ENCODE measurements around the gene WDR91.
A peak's percentile ranks its signal among the peaks of the same experiment; 100 is the strongest.
"Not testable (repeated sequence)": the region's sequence is repeated elsewhere in the genome, so short reads cannot be mapped to it uniquely, and the experiment has no call there.

WDR91 gene

DNA sequence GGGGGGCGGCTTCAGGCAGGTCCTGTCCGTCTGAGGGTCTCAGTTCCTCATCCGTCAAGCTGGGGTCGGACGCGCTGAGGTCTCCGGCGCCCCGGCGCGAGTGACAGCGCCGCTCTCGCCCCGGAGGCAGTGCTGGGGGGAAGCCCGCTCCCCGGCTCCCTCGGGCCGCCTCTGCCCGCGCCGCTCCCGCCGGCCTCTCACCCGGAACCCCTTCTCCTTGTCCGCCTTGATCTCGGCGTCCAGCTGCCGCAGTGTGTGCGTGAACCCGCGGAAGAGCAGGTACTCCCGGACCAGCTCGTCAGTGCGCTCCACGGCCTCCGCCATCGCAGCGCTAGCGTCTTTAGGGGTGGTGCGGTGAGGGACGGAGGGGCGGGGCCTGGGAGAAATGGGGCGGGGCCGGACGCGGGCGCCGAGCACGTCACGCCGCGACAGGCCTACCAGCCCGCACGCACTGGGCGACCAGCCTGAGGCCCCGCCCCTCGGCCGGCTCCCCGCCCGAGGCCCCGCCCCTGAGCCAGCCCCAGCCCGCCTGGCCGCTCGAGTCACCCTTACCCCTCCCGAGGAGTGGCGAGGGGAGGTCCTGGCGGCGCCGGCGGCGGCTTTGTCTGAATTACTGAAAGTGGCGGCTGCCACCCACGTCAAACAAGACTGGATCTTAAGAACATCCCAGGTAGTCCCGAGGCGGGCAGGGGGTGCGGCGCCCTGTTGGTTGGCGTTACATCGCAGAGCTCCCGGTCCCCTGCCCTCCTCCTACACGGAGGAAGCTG, at the start of gene WDR91:
Gene WDR91, minus strand, starts transcription at position 348 of the 767 bp plus-strand sequence. Its CDS starts 24 bp downstream, at position 324.
- DNase-seq: peak; percentile 97 to 98

DNA sequence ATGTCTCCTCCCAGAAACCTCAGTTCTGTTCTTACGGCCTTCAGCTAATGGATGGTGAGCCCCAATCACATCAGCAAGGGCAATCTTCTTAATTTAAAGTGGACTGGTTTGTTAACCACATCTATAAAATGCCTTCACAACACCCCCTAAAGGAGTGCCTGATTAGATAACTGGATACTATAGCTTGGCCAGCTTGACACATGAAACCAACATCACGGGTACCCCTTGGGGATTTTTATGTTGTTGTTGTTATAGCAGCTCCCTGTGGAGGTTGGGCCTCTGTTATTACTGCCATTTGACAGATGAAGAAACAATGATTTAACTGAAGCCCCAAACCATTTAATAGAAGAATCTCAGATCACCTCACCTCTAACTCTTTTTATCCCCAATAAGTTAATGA, 49.1 kb upstream of the WDR91 start:
- DNase-seq: no peak

DNA sequence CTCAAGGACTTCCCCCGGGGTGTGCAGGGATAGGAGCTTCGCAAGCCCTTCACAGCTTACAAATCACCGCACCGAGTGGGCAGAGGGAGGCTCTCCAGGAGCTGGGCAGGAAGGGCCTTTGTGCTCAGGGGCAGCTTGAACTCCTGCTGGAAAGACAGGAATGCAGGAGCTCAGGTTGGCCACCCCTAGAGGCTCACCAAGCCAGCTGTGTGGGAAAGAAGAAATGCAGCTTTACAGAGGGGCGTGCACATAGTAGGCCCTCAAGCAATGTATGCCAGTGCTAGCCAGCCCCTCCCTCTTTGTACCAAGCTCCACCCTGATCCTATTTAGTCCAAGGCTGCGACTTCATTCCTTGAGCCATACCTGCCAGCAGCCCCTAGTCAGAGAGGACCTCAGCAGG, 48.4 kb upstream of the WDR91 start:
- DNase-seq: no peak

GRCh38 chr7:135258585-135258984, 47.3 kb upstream of the WDR91 start:
- no peak for DNase-seq

- DNase-seq: no peak
These were observed 46.5 kb upstream of the WDR91 start for GRCh38 chr7:135257790-135258189.

DNA sequence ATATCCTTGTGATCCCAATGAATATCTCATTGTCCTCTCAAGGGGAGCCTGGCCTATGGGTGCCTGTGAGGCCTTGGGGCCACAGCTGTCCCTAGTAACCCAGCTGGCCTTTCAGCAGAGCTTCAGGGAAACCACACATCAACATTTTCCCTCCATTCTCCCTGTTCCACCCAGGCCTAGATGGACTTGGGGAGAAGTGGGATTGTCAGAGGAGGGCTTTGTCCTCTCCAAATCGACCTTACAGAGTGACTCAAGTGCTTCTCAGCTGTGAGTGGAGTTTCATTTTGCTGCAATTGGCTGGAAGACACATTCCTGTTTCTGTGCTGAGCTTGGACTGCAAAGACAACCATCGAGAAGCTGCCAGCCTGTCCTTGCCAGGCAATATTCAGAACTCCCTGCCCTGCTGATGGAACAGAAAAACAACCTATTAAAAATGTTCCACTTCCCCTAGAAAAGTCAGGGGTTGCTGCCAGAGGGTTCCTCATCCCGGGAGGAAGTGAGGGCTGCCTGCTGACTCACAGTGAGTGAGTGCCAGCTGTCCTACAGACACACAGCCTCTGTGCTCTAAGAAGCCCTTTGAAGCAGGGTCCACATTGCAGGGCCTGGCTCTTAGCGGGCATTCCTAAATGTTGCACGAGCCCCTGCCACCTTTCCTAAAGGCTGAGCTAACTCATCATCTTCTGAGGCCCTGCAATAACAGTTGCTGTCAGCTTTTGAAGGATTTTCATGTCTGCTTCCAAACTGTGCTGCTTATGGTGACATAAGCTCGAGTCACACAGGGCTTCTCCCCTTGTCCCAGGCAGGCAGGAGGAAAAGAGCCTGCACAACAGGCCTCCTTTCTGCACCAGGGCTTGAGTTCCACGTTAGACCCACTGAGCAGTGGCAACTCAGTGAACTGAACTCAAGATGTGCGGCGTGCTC, 42.8 kb upstream of the WDR91 start:
- no peak for DNase-seq

GRCh38 chr7:135251496-135252391, 40.4 kb upstream of the WDR91 start:
- peak in 1 of 2 experiments; percentile 23 for DNase-seq

DNA sequence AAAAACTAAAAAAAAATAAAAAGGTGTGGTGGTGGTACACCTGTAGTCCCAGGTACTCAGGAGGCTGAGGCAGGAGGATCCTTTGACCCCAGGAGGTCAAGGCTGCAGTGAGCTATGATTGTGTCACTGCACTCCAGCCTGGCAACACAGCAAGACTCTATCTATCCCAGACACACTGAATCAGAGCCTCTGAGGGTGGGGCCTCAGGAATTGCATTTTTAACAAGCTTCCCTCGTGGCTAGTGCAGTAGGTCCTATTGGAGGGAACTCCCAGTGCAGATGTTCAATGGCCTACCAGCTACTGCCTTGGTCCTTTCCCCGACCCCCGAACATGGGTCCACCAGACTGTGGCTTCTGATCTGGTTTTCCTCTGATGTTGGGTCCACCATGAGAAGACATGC, 37.2 kb upstream of the WDR91 start:
- no peak for DNase-seq

DNA sequence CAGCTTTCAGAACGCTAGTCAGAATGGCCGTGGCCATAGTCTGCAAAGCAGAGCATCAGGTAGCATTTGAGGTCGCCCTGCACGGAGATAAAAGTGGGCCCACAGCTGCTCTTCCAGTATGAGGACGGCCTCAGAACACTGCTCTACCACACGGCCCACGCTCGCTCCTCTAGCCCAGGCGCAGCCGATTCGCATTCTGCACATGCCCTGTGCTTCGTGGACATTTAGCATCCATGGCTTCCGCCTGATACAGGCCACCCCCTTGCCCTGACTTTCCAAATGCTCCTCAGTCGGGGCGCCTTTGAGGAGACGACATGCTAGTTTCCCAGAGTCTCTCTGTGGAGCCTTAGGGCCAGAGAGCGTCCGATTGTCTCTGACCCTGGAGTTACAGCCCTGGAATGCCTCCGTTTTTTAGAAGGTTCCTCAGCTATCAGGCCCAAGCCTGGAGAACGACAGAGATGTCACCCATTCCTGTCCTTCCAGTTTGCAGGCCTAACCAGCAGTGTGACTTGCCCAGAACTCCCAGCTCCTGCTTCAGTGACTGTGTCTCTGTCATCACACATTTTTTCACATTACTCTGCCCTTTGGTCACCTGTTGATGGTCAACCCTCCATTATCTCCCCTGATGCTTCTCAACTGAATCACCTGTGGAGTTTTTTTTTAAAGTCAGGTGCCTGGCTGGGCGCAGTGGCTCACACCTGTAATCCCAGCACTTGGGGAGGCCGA, 36.6 kb upstream of the WDR91 start:
- DNase-seq: no peak

DNA sequence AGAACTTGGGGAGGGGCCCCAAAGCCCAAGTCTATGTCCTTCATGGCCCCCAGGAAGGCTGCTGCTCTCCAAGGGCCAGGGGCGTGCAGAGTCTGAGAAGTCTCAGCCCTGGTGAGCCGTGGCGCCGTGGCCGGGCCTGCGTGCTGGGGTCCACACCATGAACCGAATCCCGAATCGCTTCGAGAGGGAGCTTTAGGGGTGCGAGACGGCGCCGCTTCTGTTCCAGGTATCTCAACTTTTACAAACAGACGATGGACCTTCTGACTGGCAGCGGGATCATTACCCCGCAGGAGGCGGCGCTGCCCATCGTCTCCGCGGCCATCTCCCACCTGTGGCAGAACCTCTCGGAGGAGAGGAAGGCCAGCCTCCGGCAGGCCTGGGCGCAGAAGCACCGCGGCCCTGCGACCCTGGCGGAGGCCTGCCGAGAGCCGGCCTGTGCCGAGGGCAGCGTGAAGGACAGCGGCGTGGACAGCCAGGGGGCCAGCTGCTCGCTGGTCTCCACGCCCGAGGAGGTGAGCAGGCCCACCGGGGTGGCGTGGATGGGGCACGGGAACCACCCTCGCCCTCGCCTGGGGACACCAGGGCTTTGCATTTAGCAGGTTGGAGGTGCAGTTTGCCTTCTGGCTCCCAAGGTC, 35.0 kb upstream of the WDR91 start:
- no peak for DNase-seq

DNA sequence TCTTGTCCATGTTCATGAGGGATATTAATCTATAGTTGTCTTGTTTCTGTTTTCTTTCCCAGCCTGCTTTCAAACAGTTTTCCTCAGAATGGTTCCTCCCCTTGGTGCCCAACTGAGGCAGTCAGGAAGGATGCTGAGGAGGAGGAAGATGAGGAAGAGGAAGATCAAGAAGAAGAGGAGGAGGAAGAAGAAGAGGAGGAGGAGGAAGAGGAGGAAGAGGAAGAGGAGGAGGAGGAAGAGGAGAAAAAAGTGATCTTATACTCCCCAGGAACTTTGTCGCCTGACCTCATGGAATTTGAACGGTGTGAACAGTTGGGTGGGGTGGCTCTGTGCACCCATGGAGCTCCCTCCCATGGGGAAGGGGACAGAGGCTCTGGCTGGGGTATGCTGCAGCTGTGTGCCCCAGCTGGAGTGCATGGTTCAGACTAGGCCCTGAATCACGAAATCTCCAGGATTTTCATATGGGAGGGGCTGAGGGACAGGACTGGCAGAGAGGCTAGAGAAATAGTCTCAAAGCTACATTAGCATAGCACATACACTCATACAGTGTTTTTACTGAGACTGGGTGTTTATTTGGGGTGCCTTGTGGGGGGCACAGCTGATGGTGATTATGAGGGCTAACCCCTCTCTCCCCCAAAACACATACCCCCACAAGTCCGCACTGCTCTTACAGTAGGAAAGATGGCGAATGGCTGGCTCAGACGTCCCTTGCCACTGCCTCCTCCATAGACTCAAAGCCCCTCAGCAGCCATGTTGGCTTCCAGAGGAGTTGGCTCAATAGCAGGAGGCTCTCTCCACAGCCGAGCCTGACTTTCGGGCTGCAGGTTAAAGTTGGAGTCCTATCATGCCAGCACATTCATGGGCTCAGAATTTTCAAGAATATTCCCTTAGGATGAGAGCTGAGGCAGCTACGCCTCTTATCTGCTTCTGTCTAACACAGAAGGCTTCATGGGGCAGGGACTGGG, 34.2 kb upstream of the WDR91 start:
- DNase-seq: peak in 1 of 2 experiments; percentile 6

DNA sequence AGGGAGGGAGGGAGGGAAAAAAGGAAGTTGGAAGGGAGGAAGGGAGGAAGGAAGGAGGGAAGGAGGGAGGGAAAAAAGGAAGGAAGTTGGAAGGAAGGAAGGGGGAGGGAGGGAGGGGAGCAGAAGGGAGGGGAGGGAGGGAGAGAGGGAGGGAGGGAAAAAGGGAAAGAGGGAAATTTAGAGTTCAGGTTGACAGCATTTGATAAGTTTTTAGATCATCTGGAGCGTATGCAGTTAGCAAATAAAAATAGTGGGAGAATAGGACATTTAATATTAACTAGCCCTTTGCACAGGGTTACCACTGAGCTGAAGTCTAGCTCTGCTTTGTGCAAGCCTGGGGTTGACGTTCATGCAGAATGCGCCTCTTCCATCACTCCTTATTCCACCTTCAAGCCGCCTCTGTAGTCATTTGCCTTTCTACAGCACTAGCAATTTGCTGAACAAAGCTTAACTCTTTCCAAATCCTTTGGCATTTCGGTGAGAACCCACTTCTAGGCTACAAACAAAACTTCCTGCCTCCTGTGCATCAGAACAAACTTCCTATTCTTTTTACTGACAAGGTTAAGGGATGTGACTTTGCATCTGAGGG, 30.9 kb upstream of the WDR91 start:
- no peak for DNase-seq

DNA sequence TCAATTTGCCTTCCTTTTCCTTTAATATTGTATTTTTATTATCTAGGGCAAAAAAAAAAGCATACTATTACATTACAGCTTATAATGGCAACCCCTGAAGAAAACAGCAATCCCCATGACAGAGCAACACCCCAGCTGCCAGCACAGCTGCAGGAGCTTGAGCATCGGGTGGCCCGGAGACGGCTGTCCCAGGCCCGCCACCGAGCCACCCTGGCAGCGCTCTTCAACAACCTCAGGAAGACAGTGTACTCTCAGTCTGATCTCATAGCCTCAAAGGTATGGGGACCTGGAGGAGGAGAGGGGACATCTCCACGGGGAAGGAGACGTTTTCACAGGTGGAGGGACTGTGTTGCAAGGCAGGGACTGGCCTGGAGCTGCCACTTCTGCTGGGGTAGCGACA, 29.1 kb upstream of the WDR91 start:
- no peak for DNase-seq

- DNase-seq: peak in 1 of 2 experiments; percentile 2
These were observed 27.9 kb upstream of the WDR91 start for GRCh38 chr7:135239263-135239662.

GRCh38 chr7:135238112-135238744, 26.9 kb upstream of the WDR91 start:
- DNase-seq: peak; percentile 41 to 46

- DNase-seq: peak; percentile 7 to 13
These were observed 25.4 kb upstream of the WDR91 start for GRCh38 chr7:135236727-135237126.

DNA sequence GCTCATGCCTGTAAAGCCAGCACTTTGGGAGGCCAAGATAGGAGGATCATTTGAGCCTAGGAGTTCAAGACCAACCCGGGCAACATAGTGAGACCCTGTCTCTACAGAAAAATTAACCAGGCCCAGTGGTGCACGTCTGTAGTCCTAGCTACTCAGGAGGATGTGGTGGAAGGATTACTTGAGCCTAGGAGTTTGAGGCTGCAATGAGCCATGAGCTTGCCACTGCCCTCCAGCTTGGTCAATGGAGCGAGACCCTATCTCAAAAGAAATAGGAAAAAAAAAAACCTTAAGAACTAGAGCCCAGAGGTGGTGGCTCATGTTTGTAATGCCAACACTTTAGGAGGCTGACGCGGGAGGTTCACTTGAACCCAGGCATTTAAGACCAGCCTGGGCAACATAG, 24.5 kb upstream of the WDR91 start:
- no peak for DNase-seq

- DNase-seq: no peak
These were observed 23.4 kb upstream of the WDR91 start for GRCh38 chr7:135234727-135235126.

DNA sequence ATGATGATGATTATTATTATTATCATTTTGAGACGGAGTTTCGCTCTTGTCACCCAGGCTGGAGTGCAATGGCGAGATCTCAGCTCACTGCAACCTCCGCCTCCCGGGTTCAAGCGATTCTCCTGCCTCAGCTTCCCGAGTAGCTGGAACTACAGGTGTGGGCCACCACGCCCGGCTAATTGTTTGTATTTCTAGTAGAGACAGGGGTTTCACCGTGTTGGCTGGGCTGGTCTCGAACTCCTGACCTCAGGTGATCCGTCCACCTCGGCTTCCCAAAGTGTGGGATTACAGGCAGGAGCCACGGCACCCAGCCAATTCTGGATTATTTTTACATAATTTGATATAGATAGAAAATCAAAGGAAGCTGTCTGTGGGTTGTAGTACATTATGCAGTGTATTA, 22.8 kb upstream of the WDR91 start:
- DNase-seq: not testable (repeated sequence)
